Mesothelial cell of epicardium (in vitro differentiated cells): ENCODE measurements around the gene NXPE4. TPM values are rescaled to one million over a fixed set of nuclear protein-coding genes. Genes with fewer than 3 reads are reported as not detected.

Experiments used
- DNase-seq, 2 experiments: peaks; one replicate each; pipeline ENCODE4 v3.0.0; 2021; ENCODE audit warnings: low spot score in 2 of 2; ENCODE audit not compliant: unreplicated experiment in 2 of 2
- H3K27ac Mint-ChIP-seq: 2 replicates; pipeline ENCODE4 v1.8.0; 2021; ENCODE audit warnings: mixed read lengths
- H3K27me3 Mint-ChIP-seq: 2 replicates; pipeline ENCODE4 v1.8.0; 2021; ENCODE audit warnings: low read depth, mixed read lengths
- H3K36me3 Mint-ChIP-seq: 2 replicates; pipeline ENCODE4 v1.8.0; 2021; ENCODE audit warnings: mixed read lengths
- H3K4me1 Mint-ChIP-seq: 2 replicates; pipeline ENCODE4 v1.8.0; 2021; ENCODE audit warnings: mixed read lengths
- H3K4me3 Mint-ChIP-seq: 2 replicates; pipeline ENCODE4 v1.8.0; 2021; ENCODE audit warnings: mild to moderate bottlenecking, moderate library complexity, mixed read lengths
- H3K9me3 Mint-ChIP-seq: 2 replicates; pipeline ENCODE4 v1.8.0; 2021; ENCODE audit warnings: mixed read lengths
- total RNA-seq: library from RNA; stranded (reverse); gene quantifications from 3 replicates; pipeline ENCODE4 v1.2.1, GENCODE V29; 2021
- TF ChIP-seq, protein P1 (sequence below): fragments of 200-600 bp; sonication (generic); IDR thresholded peaks from one replicate; pipeline ENCODE4 v1.5.0; 2021; ENCODE audit warnings: antibody characterized with exemption; ENCODE audit not compliant: unreplicated experiment

Gene NXPE4
- total RNA-seq, 1 donor from 2014 or later: not detected

DNA sequence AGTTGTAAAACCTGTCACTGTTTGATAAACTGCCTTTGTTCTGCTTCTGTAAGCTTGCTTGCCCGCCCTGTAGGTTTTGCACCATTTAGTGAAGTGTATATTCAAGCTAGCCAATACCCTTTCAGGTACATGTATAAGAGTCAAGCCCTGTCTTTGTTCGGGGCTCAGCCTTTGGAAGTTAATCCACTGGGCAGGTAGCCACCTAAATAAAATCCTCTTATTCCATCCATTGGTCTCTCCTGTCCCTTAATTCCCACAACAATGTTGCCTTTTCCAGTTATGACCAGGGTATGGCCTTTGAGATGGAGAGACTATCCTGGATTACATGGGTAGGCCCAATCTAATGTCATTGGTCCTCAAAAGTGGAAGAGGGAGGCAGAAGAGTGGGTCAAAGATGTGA lies 69.9 kb downstream of the NXPE4 start:
- Mint-ChIP-seq H3K27me3 (no peaks in the 10 kb centered on the region), H3K27ac (no peak overlapping the region), H3K36me3 (peaks cover 2% of the 10 kb centered on the region), H3K4me1 (peaks cover 4% of the 10 kb centered on the region), H3K4me3 (no peak overlapping the region), H3K9me3 (peaks cover 31% of the 10 kb centered on the region)
- TF ChIP-seq, protein P1, sequence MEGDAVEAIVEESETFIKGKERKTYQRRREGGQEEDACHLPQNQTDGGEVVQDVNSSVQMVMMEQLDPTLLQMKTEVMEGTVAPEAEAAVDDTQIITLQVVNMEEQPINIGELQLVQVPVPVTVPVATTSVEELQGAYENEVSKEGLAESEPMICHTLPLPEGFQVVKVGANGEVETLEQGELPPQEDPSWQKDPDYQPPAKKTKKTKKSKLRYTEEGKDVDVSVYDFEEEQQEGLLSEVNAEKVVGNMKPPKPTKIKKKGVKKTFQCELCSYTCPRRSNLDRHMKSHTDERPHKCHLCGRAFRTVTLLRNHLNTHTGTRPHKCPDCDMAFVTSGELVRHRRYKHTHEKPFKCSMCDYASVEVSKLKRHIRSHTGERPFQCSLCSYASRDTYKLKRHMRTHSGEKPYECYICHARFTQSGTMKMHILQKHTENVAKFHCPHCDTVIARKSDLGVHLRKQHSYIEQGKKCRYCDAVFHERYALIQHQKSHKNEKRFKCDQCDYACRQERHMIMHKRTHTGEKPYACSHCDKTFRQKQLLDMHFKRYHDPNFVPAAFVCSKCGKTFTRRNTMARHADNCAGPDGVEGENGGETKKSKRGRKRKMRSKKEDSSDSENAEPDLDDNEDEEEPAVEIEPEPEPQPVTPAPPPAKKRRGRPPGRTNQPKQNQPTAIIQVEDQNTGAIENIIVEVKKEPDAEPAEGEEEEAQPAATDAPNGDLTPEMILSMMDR: no peak
- DNase-seq: no peak

GRCh38 chr11:114524122-114524521 lies 71.5 kb downstream of the NXPE4 start:
- peaks cover 2% of the 10 kb centered on the region for H3K36me3 Mint-ChIP-seq
- no peak for DNase-seq
- H3K9me3 Mint-ChIP-seq: peaks cover 25% of the 10 kb centered on the region
- no peaks in the 10 kb centered on the region for H3K27me3 Mint-ChIP-seq
- no peak overlapping the region for H3K27ac Mint-ChIP-seq
- H3K4me3 Mint-ChIP-seq: no peak overlapping the region
- H3K4me1 Mint-ChIP-seq: peaks cover 4% of the 10 kb centered on the region
- TF ChIP-seq, protein P1: no peak

DNA sequence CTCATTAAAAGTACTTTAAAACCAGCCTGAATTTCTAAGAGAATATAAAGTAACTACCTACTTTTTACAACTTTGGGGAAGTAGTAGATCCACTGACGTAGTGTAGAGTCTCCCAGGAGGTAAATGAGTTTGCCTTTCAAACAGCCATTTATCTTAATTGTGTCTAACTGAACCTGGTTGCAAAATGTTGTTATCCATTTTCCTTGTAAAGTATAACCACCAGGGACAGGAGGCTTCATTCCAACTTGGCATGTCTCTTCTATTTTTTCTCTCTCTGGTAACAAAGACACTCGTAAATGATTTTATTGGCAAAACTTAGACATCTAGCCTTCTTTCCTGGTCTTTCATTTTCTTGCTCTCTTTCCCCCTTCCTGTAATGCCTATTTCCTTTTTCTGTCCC lies 72.8 kb downstream of the NXPE4 start:
- Mint-ChIP-seq H3K4me1 (peaks cover 4% of the 10 kb centered on the region), H3K27me3 (no peaks in the 10 kb centered on the region), H3K27ac (no peak overlapping the region), H3K4me3 (no peak overlapping the region), H3K36me3 (peaks cover 2% of the 10 kb centered on the region), H3K9me3 (peaks cover 25% of the 10 kb centered on the region)
- no peak for DNase-seq
- TF ChIP-seq, protein P1: no peak

Other genes starting within 250 kb of the NXPE4 start
- 7.1 to 8.8 TPM (median 8.1 TPM) in 3 replicates for gene C11orf71, start 195.3 kb downstream of the NXPE4 start, total RNA-seq
- 30.4 to 38.2 TPM (median 35.7 TPM) in 3 replicates for gene RBM7, start 195.1 kb downstream of the NXPE4 start, total RNA-seq
- gene REXO2, start 156.3 kb downstream of the NXPE4 start, total RNA-seq: 71.4 to 83.5 TPM (median 77.2 TPM) in 3 replicates
- gene NXPE1, start 35.9 kb downstream of the NXPE4 start, total RNA-seq: not detected in 3 replicates
- gene NXPE2, start 82.7 kb upstream of the NXPE4 start, total RNA-seq: 0.20 to 0.34 TPM (median 0.22 TPM) in 3 replicates